Eye (tissue), 1 donor: ENCODE results near the gene TAL1.

Source experiments
- DNase-seq: peaks from one replicate; pipeline ENCODE4 v3.0.0-alpha.2; 2015

Gene TAL1

DNA sequence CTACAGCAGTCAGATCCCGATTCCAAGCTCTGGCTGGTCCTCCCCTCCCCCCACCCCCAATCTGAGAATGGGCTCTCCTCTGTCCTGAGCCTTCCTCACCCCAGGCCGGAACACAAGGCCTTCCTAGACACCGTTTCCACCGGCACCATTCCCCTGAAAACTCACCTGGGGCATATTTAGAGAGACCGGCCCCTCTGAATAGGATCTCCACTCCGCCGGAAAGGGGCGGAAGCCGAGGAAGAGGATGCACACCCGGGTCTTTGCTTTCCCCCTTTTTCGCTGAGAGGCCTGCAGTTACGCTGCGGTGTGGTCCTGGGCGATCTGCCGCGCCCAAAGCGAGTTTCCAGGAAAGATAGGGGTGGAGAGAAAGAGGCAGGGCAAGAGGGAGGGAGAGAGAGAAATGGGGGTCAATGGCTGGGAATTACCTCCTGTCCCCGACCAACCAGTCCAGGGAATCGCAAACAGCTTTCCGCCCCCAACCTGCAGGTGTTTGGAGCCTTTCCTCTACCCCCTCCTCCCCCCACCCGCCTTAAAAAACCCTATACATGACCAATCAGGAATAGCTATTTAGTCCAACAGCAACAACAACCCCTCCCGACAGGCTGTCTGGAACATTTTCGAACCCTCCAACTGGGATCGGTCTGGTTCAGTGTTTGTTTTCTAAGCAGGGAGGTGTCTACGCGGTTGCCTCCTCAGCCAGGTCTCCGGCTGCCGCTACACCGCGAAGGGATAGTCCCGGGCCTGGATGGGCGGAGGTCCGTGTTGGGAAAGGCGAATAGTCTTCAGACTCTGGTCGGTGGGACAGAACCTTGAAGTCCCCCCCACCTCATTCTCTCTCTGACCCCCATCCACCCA is 2.8 kb downstream of the TAL1 start:
- peak; percentile 69 for DNase-seq

DNA sequence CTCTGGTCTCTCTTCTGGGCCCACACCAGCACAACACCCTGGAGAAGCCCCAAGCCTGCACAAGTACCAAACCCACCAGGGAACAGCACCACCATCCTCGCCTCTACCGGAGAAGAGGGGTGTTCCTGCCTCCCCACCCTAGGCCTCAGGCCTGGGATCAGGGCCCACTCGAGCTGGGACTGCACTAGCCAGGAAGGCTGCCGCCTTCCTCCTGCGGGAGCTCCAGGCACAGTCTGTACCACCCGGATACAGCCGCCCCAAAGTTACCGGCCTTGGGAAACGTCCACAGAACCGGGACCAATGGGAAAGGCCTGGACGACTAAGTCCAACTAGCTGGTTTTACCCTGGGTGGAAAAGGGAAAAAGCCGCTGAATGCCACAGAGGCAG is 3.4 kb downstream of the TAL1 start:
- DNase-seq = peak; percentile 34

DNA sequence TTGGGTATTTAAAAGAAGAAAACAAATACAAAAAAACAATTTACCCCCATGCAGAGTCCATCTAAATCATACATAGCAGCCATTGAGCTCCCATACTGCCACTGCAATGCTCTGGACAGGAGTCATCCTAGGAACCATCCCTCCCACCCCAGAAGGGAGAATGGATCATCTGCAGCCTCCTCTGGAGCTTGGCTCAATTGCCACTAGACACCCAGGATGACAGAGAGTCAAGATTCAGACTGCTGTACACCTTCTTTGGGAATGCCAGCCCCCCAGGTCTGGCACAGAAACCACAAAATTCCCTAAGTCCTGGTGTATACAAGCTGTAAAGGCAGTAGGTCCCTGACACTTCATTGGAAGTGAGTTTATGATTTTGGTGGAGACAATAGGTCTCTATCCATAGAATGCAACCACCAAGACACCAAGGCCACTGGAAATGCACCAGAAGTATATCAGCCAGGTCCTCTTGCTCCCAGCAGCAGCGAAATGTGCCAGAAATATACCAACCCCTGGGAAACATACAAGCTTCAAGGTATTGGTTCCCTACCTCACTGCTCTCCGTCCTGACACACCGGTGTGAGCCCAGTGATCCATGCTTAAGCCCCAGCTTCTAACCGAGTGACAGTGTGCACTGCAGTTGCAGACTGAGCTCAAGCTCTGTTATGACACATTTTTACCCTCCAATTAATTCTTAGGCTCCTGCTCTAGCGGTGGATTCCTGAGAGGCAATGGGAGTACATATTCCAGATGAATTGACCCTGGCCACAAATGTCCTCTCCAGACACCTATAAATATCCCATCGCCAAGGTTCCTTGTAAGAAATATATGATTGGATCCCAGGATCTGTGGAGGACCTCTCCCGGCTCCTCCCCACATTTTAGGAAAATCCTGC is 4.4 kb downstream of the TAL1 start:
- DNase-seq = peak; percentile 32

GRCh38 chr1:47226839-47227215 is 5.2 kb downstream of the TAL1 start:
- no peak for DNase-seq

DNA sequence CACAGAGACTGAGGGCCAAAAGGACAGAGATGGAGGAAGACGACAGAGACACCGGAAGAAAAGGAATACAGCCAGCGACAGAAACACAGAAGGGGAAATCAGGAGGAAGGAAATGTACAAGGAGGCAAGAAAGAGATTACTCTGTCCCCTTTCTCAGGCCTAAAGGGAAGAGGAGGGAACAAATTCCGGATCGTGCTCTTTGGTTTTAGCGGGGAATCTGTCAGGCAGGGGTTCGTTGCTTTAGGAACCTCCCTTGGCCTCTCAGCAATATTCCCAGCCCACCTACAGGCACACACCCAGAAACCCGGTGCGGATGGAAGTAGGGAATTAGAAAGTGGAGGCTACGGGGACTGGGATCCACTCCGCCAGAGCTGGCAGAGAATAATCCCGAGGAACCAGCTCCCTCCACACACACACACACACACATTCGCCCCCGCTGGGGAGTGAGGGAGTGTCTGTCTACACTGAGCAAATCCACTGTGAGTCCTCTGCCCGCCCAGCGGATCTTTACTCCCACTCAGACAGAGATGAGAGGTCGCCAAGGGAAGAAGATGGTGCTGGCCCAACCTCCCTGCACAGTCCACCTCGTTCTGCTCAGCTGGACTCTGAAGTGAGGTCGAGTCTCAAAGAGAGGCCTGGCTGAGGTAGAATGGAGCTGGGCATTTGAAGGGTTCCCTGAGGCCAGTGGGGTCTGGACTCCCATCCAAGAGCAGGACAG is 5.7 kb downstream of the TAL1 start:
- peak; percentile 48 for DNase-seq

DNA sequence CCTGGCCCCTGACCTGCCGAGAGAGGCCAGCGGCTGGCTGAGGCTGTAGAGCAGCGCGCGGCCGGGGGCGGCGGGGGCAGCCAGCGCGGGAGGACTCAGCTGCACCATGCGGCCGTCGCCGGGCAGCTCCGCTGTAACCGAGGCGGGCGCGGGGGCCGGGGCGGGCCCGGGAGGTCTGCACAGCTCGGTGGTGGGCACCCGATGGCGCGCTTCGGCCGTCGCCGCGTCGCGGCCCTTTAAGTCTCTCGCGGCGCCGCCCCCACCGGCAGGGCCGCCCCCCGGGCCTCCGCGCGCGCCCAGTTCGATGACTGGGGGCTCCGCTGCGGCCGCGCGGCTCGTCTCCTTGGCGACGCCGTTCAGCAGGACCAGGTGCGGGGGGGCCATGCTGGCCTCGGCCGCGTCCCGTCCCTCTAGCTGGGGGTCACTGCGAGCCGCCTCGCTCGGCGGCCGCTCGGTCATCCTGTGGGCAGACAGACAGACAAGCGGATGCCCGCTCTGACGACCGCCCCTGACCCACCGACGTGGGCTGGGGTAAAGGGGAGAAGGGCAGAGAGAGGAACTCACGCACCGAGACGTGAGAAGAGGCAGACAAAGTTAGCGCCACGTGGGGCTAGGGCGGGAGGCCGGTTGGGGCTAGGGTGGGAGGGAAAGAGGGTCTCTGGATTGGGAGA is 6.5 kb downstream of the TAL1 start:
- DNase-seq = peak; percentile 57

GRCh38 chr1:47224676-47225399 is 7.2 kb downstream of the TAL1 start:
- DNase-seq = peak; percentile 57

- DNase-seq = peak; percentile 15
Measured at GRCh38 chr1:47223921-47224675, 7.9 kb downstream of the TAL1 start.

GRCh38 chr1:47223174-47223920 is 8.7 kb downstream of the TAL1 start:
- peak; percentile 2 for DNase-seq

GRCh38 chr1:47222476-47222875 is 9.5 kb downstream of the TAL1 start:
- DNase-seq = no peak

DNA sequence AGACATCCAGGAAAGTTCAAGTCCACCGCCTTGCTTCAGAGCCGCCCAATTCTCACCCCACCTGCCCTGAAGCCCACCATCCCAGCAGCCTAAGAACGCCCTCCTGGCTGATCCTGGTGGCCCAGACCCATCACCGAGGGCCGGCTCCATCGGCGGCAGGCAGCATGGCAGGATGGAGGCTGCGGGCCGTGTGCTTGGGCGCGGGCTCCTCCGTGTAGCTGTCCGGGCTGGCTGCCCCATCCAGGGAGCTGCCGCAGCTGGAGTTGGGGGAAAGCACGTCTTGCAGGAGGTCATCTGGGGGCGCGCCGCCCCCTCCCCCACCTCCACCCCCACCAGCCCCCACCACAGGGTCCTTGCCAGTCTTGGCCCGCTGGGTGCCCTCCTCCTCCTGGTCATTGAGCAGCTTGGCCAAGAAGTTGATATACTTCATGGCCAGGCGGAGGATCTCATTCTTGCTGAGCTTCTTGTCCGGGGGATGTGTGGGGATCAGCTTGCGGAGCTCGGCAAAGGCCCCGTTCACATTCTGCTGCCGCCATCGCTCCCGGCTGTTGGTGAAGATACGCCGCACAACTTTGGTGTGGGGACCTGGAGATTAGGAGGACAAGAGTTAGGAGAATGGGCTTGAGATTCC is 12.3 kb downstream of the TAL1 start:
- DNase-seq = no peak

- DNase-seq = no peak
Measured at GRCh38 chr1:47219001-47219400, 13.0 kb downstream of the TAL1 start.

GRCh38 chr1:47216278-47217059 is 15.6 kb downstream of the TAL1 start:
- no peak for DNase-seq

GRCh38 chr1:47215713-47216112 is 16.3 kb downstream of the TAL1 start:
- DNase-seq = no peak

GRCh38 chr1:47214549-47214948 is 17.5 kb downstream of the TAL1 start:
- no peak for DNase-seq

- DNase-seq = no peak
Measured at GRCh38 chr1:47213230-47213963, 18.6 kb downstream of the TAL1 start.

GRCh38 chr1:47212636-47213229 is 19.3 kb downstream of the TAL1 start:
- DNase-seq = no peak

DNA sequence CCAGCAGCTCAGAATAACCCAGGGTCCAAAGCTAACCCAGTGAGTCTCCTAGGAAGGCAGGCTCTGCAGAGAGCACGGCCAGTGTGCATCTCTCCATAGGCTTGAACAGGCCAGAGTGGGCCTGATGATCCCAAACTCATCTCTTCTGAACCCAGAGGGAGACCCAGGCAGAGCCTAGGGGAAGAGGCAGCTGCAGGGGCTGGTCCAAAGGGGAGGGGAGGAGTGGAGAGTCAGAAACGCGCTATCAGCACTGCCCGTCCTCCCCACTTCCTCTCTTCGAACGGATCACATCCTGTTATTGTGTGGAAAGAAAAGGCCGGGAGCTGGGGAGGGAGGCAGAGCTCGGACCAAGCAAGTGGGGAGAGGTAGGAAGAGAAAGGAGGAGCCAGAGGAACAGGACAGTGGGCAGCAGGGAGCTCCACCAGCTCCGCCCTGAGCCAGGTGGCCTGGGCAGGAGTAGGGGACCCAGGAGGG is 20.2 kb downstream of the TAL1 start:
- no peak for DNase-seq
